ENCODE data around the gene CAPZA3. TPM values are rescaled to one million over a fixed set of nuclear protein-coding genes. Genes with fewer than 3 reads are reported as not detected.

The CAPZA3 gene
- total RNA-seq, 2 donors from 2014 or later: 6.4 TPM; not detected in 1

DNA sequence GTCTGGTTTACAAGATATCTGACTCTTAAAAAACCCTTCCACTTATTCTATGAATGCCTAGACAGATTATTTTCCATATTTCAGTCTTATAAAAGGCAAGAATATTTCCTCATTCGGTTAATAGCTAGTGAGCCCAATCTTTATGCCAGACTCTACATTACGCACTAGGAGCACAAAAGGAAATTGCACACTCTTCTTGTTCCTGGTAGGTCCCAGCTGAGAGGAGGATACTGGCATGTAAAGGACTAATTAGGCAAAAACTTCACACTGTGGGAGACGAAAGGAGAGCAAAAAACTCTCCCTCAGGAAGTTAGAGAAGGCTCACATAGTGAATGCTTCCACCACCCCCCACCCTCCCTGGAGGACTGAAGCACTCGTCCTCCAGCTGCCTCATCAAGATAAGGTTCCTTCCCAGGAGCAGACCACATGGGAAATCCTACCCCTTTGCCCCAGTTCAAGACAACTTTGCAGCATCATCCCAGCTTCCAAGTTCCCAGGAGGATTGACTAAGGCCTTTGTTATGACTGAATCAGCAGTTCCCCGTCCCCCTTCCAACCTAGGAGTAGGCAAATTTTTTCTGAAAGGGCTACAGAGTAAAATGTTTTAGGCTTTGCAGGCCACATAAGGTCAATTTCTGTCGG is 14.5 kb downstream of the CAPZA3 start:
- intact Hi-C loops (cut with DNase I): no loop called here
- Histone ChIP-seq H3K4me1 (replicated peaks) (no peaks in the 10 kb centered on the region), H3K27ac (no peak overlapping the region), H3K9me3 (no peaks in the 10 kb centered on the region), H3K4me3 (no peak overlapping the region), H3K36me3 (no peaks in the 10 kb centered on the region), H3K27me3 (replicated peaks; ENCODE audit: insufficient read depth) (no peaks in the 10 kb centered on the region)
- 64% methylated on average over 6 of the region's 6 CpGs for WGBS
- TF ChIP-seq POLR2AphosphoS5 (IDR thresholded peaks at IDR 0.05): no peak
- no peak for TF ChIP-seq POLR2A (IDR thresholded peaks at IDR 0.05)
- TF ChIP-seq, protein P1, sequence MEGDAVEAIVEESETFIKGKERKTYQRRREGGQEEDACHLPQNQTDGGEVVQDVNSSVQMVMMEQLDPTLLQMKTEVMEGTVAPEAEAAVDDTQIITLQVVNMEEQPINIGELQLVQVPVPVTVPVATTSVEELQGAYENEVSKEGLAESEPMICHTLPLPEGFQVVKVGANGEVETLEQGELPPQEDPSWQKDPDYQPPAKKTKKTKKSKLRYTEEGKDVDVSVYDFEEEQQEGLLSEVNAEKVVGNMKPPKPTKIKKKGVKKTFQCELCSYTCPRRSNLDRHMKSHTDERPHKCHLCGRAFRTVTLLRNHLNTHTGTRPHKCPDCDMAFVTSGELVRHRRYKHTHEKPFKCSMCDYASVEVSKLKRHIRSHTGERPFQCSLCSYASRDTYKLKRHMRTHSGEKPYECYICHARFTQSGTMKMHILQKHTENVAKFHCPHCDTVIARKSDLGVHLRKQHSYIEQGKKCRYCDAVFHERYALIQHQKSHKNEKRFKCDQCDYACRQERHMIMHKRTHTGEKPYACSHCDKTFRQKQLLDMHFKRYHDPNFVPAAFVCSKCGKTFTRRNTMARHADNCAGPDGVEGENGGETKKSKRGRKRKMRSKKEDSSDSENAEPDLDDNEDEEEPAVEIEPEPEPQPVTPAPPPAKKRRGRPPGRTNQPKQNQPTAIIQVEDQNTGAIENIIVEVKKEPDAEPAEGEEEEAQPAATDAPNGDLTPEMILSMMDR (IDR thresholded peaks at IDR 0.05): no peak
- DNase-seq (ENCODE audit: low spot score): no peak

DNA sequence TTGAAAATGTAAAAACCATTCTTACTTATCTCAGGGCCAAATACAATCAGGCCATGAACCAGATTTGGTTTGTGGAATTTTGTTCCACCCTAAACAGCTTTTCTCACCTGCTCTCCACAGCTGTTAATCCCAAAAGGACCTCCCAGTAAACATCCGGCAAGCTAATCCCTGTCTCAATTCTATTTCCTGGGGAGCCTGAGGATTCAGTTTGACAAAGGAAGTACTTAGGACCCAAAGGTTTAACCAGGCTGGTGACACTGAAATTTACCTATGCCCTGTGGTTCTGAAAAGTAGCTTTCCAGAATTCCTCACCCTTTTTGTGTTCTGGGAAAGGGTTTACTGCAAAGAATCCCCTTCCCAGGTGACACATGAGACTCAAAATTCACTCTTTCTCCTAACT is 15.0 kb downstream of the CAPZA3 start:
- Histone ChIP-seq H3K4me3 (no peak overlapping the region), H3K27ac (no peak overlapping the region), H3K27me3 (replicated peaks; ENCODE audit: insufficient read depth) (no peaks in the 10 kb centered on the region), H3K9me3 (no peaks in the 10 kb centered on the region), H3K4me1 (replicated peaks) (no peaks in the 10 kb centered on the region), H3K36me3 (no peaks in the 10 kb centered on the region)
- no peak for DNase-seq (ENCODE audit: low spot score)
- intact Hi-C loops (cut with DNase I): no loop called here
- 70% methylated on average over 1 of the region's 1 CpG for WGBS
- no peak for TF ChIP-seq POLR2AphosphoS5 (IDR thresholded peaks at IDR 0.05)
- TF ChIP-seq, protein P1 (IDR thresholded peaks at IDR 0.05): no peak
- no peak for TF ChIP-seq POLR2A (IDR thresholded peaks at IDR 0.05)

DNA sequence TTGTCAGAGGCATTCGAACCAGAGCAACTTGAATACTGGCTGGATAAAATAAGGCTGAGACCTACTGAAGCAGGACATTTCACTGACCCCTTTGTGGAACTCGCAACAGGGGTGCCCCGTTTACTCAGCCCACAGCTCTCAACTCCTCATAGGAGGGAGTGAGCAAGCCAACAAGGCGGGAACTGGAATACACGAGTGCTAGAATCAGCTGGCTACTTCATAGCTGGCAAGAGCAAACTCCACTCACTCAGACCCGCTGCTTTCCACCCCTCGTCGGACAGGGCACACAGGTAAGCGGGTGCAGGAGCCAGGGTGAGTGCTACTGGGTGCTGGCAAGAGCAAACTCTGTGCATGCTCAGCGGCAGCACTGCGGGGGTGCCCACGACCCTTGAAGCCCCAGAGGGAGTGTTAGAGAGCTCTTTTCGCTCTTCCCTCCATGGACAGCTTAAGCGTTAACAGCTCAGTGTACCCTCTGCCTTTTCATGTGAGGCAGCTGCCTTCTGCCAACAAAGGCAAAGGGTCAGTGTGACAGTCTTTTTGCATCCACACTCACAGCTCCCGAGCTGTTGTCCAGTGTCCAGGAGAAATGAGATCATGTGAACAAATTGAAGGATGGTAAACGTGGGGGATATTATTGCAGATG is 15.7 kb downstream of the CAPZA3 start:
- 66% methylated on average over 16 of the region's 16 CpGs for WGBS
- Histone ChIP-seq H3K4me3 (no peak overlapping the region), H3K9me3 (no peaks in the 10 kb centered on the region), H3K27ac (no peak overlapping the region), H3K27me3 (replicated peaks; ENCODE audit: insufficient read depth) (no peaks in the 10 kb centered on the region), H3K4me1 (replicated peaks) (no peaks in the 10 kb centered on the region), H3K36me3 (no peaks in the 10 kb centered on the region)
- DNase-seq (ENCODE audit: low spot score): no peak
- intact Hi-C loops (cut with DNase I): no loop called here
- TF ChIP-seq POLR2AphosphoS5 (IDR thresholded peaks at IDR 0.05) (no peak), POLR2A (IDR thresholded peaks at IDR 0.05) (no peak)
- TF ChIP-seq, protein P1 (IDR thresholded peaks at IDR 0.05): no peak

DNA sequence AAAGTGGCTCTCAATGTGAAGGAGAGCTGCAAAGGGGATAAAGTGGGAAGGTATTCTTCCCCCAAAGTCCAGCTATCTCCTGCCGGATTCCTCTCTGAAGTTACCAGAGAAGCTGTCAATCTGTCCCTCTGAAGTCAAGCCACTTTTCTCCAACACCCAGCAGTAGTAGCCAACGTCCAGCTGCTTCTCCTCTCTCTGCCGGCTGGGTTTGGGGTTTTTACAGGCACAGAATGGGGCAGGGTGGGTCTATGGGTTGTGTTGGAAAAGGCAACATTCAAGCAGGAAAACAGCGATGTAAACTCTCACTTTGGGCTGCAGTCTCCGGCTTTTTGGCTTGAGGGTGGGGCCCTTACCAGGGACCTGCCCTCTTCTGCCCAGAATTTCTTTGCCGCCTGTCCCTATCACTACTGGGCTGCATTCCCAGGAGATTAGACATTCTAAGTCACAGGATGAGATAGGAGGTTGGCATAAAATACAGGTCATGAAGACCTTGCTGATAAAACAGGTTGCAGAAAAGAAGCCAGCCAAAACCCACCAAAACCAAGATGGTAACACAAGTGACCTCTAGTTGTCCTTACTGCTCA is 16.3 kb downstream of the CAPZA3 start:
- no peak for DNase-seq (ENCODE audit: low spot score)
- intact Hi-C loops (cut with DNase I): no loop called here
- Histone ChIP-seq H3K27me3 (replicated peaks; ENCODE audit: insufficient read depth) (no peaks in the 10 kb centered on the region), H3K27ac (no peak overlapping the region), H3K4me3 (no peak overlapping the region), H3K4me1 (replicated peaks) (no peaks in the 10 kb centered on the region), H3K36me3 (no peaks in the 10 kb centered on the region), H3K9me3 (no peaks in the 10 kb centered on the region)
- TF ChIP-seq POLR2A (IDR thresholded peaks at IDR 0.05): no peak
- TF ChIP-seq POLR2AphosphoS5 (IDR thresholded peaks at IDR 0.05): no peak
- TF ChIP-seq, protein P1 (IDR thresholded peaks at IDR 0.05): no peak
- 78% methylated on average over 6 of the region's 6 CpGs for WGBS
